IMR-90 (cell line): ENCODE results near the gene LYZL6. TPM values are rescaled to one million over a fixed set of nuclear protein-coding genes. Genes with fewer than 3 reads are reported as not detected.

Source experiments
- ATAC-seq: fragments of 200-7000 bp; cut with Tn5 transposase; 2 replicates; pipeline ENCODE4 v1.9.1; 2020; ENCODE audit warnings: low read depth, mild to moderate bottlenecking, moderate library complexity
- BruUV-seq: library from RNA; stranded (reverse); fragments of 400-500 nt; replicated peaks from 2 replicates; lab custom pipeline; 2021; lab: Mats Ljungman, UMichigan
- CTCF ChIA-PET: fragments of 300-600 bp; formaldehyde crosslinking; extraction: SDS; loops from one replicate; lab custom pipeline; 2021; ENCODE audit warnings: antibody characterized with exemption; lab: Yijun Ruan, JAX
- POLR2A ChIA-PET: fragments of 300-600 bp; sonication (Branson Sonifier 250); formaldehyde crosslinking; loops from one replicate; lab custom pipeline; 2022; ENCODE audit warnings: antibody characterized with exemption; ENCODE audit not compliant: unreplicated experiment; lab: Charles Lee
- DNase-seq: peaks from one replicate; pipeline ENCODE4 v3.0.0; 2013
- H2AFZ ChIP-seq: replicated peaks from 2 replicates; pipeline ENCODE3; 2013; ENCODE audit warnings: low read length, mild to moderate bottlenecking; ENCODE audit not compliant: poor library complexity
- H2AK5ac ChIP-seq: 2 replicates; pipeline ENCODE4 v1.6.1; 2013; ENCODE audit warnings: low read depth, low read length, inconsistent platforms
- H2AK9ac ChIP-seq: replicated peaks from 2 replicates; pipeline ENCODE3; 2013; ENCODE audit warnings: mild to moderate bottlenecking, low read depth, low read length, moderate library complexity; ENCODE audit not compliant: poor library complexity
- H2BK120ac ChIP-seq: 2 replicates; pipeline ENCODE4 v1.6.1; 2013; ENCODE audit warnings: low read depth, low read length, inconsistent platforms
- H2BK15ac ChIP-seq: 3 replicates; pipeline ENCODE4 v1.6.1; 2013; ENCODE audit warnings: low read depth, low read length, inconsistent platforms
- H2BK20ac ChIP-seq: 2 replicates; pipeline ENCODE4 v1.6.1; 2013; ENCODE audit warnings: low read depth, mild to moderate bottlenecking, inconsistent platforms, low read length, moderate library complexity
- H2BK5ac ChIP-seq: 2 replicates; pipeline ENCODE4 v1.6.1; 2013; ENCODE audit warnings: mild to moderate bottlenecking, low read depth, low read length, inconsistent platforms; ENCODE audit not compliant: poor library complexity, severe bottlenecking
- H3K14ac ChIP-seq: replicated peaks from 2 replicates; pipeline ENCODE4 v1.6.1; 2013; ENCODE audit warnings: low read depth, low read length, inconsistent platforms
- H3K18ac ChIP-seq: 2 replicates; pipeline ENCODE4 v1.6.1; 2013; ENCODE audit warnings: low read depth, low read length, control low read depth
- H3K23ac ChIP-seq: 2 replicates; pipeline ENCODE4 v1.6.1; 2013; ENCODE audit warnings: low read depth, low read length, inconsistent platforms
- H3K27ac ChIP-seq: 2 replicates; pipeline ENCODE4 v1.5.1; 2013; ENCODE audit warnings: mild to moderate bottlenecking, control low read depth, low read length; ENCODE audit not compliant: insufficient read depth
- H3K27me3 ChIP-seq: 2 replicates; pipeline ENCODE4 v1.6.1; 2013; ENCODE audit warnings: low read length; ENCODE audit not compliant: control insufficient read depth, insufficient read depth
- H3K36me3 ChIP-seq: 2 replicates; pipeline ENCODE4 v1.6.1; 2013; ENCODE audit warnings: low read length, mixed read lengths; ENCODE audit not compliant: control insufficient read depth, insufficient read depth
- H3K4ac ChIP-seq: 2 replicates; pipeline ENCODE4 v1.6.1; 2013; ENCODE audit warnings: low read depth, low read length, inconsistent platforms
- H3K4me1 ChIP-seq: 2 replicates; pipeline ENCODE4 v1.6.1; 2013; ENCODE audit warnings: low read length, mixed read lengths; ENCODE audit not compliant: control insufficient read depth, insufficient read depth
- H3K4me2 ChIP-seq: 2 replicates; pipeline ENCODE4 v1.6.1; 2013; ENCODE audit warnings: low read depth, mild to moderate bottlenecking, control low read depth, low read length, moderate library complexity
- H3K4me3 ChIP-seq: 2 replicates; pipeline ENCODE4 v1.5.1; 2013; ENCODE audit warnings: low read depth, mild to moderate bottlenecking, control low read depth, low read length, moderate library complexity; ENCODE audit not compliant: insufficient read depth
- H3K56ac ChIP-seq: 2 replicates; pipeline ENCODE4 v1.6.1; 2013; ENCODE audit warnings: low read length, inconsistent platforms; ENCODE audit not compliant: insufficient read depth; ENCODE audit errors: extremely low read depth
- H3K79me1 ChIP-seq, 2 experiments: 2 replicates each; pipeline ENCODE4 v1.6.1; 2013; ENCODE audit warnings: low read length in 2 of 2, inconsistent platforms in 1 of 2, low read depth in 1 of 2
- H3K9ac ChIP-seq: 2 replicates; pipeline ENCODE4 v1.6.1; 2013; ENCODE audit warnings: low read depth, low read length, control low read depth
- H3K9me1 ChIP-seq: 2 replicates; pipeline ENCODE4 v1.6.1; 2013; ENCODE audit warnings: low read length, inconsistent platforms; ENCODE audit not compliant: insufficient read depth
- H3K9me3 ChIP-seq: 2 replicates; pipeline ENCODE4 v1.6.1; 2013; ENCODE audit warnings: low read length; ENCODE audit not compliant: control insufficient read depth, insufficient read depth
- H4K20me1 ChIP-seq: 2 replicates; pipeline ENCODE4 v1.6.1; 2013; ENCODE audit warnings: low read length, inconsistent platforms; ENCODE audit not compliant: insufficient read depth
- H4K5ac ChIP-seq: 2 replicates; pipeline ENCODE4 v1.6.1; 2013; ENCODE audit warnings: mild to moderate bottlenecking, low read depth, low read length, control low read depth
- H4K8ac ChIP-seq, 2 experiments: 2 replicates each; pipeline ENCODE4 v1.6.1; 2013; ENCODE audit warnings: low read depth in 2 of 2, low read length in 2 of 2, control low read depth in 1 of 2, inconsistent platforms in 1 of 2
- H4K91ac ChIP-seq: 2 replicates; pipeline ENCODE4 v1.6.1; 2013; ENCODE audit warnings: low read depth, low read length, inconsistent platforms; ENCODE audit not compliant: insufficient read depth
- RFX5 ChIP-seq: IDR thresholded peaks from 2 replicates; pipeline ENCODE4 v1.8.0; 2012; ENCODE audit warnings: low read depth, mild to moderate bottlenecking, low read length, moderate library complexity
- WGBS, 2 experiments: methylation state at CpG; one replicate each; pipeline versions ENCODE4 v1.1.5 to v1.1.7; 2013; ENCODE audit warnings: missing lambda C conversion rate in 2 of 2; ENCODE audit not compliant: insufficient read length in 1 of 2; ENCODE audit errors: extremely low coverage in 2 of 2; 5-methylcytosine and 5-hydroxymethylcytosine counted together
- dilution Hi-C: fragments of 300-500 bp; cut with HindIII; formaldehyde crosslinking; loops from one replicate; pipeline ENCODE4 v1.14.3; 2018; ENCODE audit warnings: low sequenced_read_pairs; ENCODE audit not compliant: unreplicated experiment
- in situ Hi-C: fragments of 300-500 bp; cut with MboI; formaldehyde crosslinking; loops from 3 replicates; pipeline ENCODE4 v1.14.3; 2019; ENCODE audit warnings: low sequenced_read_pairs, inconsistent platforms, mixed read lengths
- intact Hi-C: fragments of 100-400 bp; cut with micrococcal nuclease; formaldehyde crosslinking; loops from 2 replicates; pipeline ENCODE4 v1.10.0; 2022
- polyA plus RNA-seq, 3 experiments: library from polyadenylated mRNA; depleted of rRNA; stranded (reverse); fragments of >200 nt; gene quantifications; 2 replicates each; pipeline ENCODE4 v1.2.3, GENCODE V29; 2012; ENCODE audit warnings: low replicate concordance in 1 of 3
- total RNA-seq: library from RNA; depleted of rRNA; stranded (reverse); fragments of >200 nt; gene quantifications from 2 replicates; pipeline ENCODE4 v1.2.3, GENCODE V29; 2012

Gene LYZL6
- total and polyA plus RNA-seq, 2 of the 4 experiments (the other 2 are of a cell fraction): not detected

GRCh38 chr17:35912942-35913341 lies 30.6 kb downstream of the LYZL6 start:
- in situ Hi-C loops (no loop called here), dilution Hi-C loops (no loop called here), intact Hi-C loops (no loop called here)
- Histone ChIP-seq H3K9ac (no peak overlapping the region), H3K9me1 (no peaks in the 10 kb centered on the region; the same call in 1 of the 2 replicates), H3K4ac (no peak overlapping the region), H3K56ac (no peak overlapping the region), H3K27ac (no peak overlapping the region), H3K9me3 (no peaks in the 10 kb centered on the region), H3K36me3 (no peaks in the 10 kb centered on the region), H2BK5ac (no peak overlapping the region), H3K79me1 (no peaks in the 10 kb centered on the region), H2AFZ (no peak overlapping the region), H4K20me1 (no peaks in the 10 kb centered on the region; the same call in 1 of the 2 replicates), H2BK15ac (no peak overlapping the region), H3K18ac (no peak overlapping the region), H3K4me3 (no peak overlapping the region), H4K5ac (no peak overlapping the region), H3K27me3 (peaks cover 2% of the 10 kb centered on the region; the same call in 1 of the 2 replicates), H3K14ac (no peak overlapping the region), H4K8ac (no peak overlapping the region), H2BK120ac (no peak overlapping the region), H4K91ac (no peak overlapping the region), H3K23ac (no peak overlapping the region), H2AK9ac (no peak overlapping the region), H3K4me2 (no peak overlapping the region), H2AK5ac (no peak overlapping the region), H3K4me1 (no peaks in the 10 kb centered on the region), H2BK20ac (no peak overlapping the region)
- DNase-seq (no peak), ATAC-seq (no peak)
- POLR2A ChIA-PET: no interaction called here
- no TSS peak for BruUV-seq
- TF ChIP-seq RFX5: no peak
- CTCF ChIA-PET: no interaction called here
- WGBS, 2 experiments: 0% methylated on average over 1 of the region's 2 CpGs; no CpG with 5 or more reads in 1 of the 2 experiments
